ENCODE data around the gene UNKL.

The UNKL gene

GRCh38 chr16:1414532-1415260, at the start of gene UNKL:
TSS of gene UNKL (minus strand) at chr16:1414704. CDS start at chr16:1414691, 13 bp downstream.
- DNase-seq = no peak

GRCh38 chr16:1461146-1461545, 46.6 kb upstream of the UNKL start:
- DNase-seq = no peak

GRCh38 chr16:1460602-1461138, 46.2 kb upstream of the UNKL start:
- no peak for DNase-seq

GRCh38 chr16:1459967-1460366, 45.5 kb upstream of the UNKL start:
- no peak for DNase-seq

GRCh38 chr16:1458977-1459341, 44.5 kb upstream of the UNKL start:
- DNase-seq = no peak

GRCh38 chr16:1458336-1458976, 44.0 kb upstream of the UNKL start:
- DNase-seq = no peak

GRCh38 chr16:1457489-1458245, 43.2 kb upstream of the UNKL start:
- no peak for DNase-seq

GRCh38 chr16:1456951-1457350, 42.4 kb upstream of the UNKL start:
- no peak for DNase-seq

GRCh38 chr16:1455190-1456171, 41.0 kb upstream of the UNKL start:
- no peak for DNase-seq

GRCh38 chr16:1454561-1454960, 40.1 kb upstream of the UNKL start:
- DNase-seq = no peak

GRCh38 chr16:1453316-1453715, 38.8 kb upstream of the UNKL start:
- no peak for DNase-seq

GRCh38 chr16:1452530-1452929, 38.0 kb upstream of the UNKL start:
- DNase-seq = no peak

- no peak for DNase-seq
These were observed 37.3 kb upstream of the UNKL start for GRCh38 chr16:1451702-1452392.

- no peak for DNase-seq
These were observed 36.3 kb upstream of the UNKL start for GRCh38 chr16:1450841-1451240.

- no peak for DNase-seq
These were observed 35.7 kb upstream of the UNKL start for GRCh38 chr16:1450218-1450617.

- DNase-seq = no peak
These were observed 34.8 kb upstream of the UNKL start for GRCh38 chr16:1449201-1449788.

GRCh38 chr16:1448536-1449116, 34.1 kb upstream of the UNKL start:
- no peak for DNase-seq

- DNase-seq = no peak
These were observed 33.5 kb upstream of the UNKL start for GRCh38 chr16:1447965-1448364.

- no peak for DNase-seq
These were observed 32.0 kb upstream of the UNKL start for GRCh38 chr16:1446296-1447080.

GRCh38 chr16:1445518-1446203, 31.2 kb upstream of the UNKL start:
- DNase-seq = no peak
